HepG2 (cell line): ENCODE data around the gene HSD17B2. TPM values are rescaled to one million over a fixed set of nuclear protein-coding genes. Genes with fewer than 3 reads are reported as not detected.

Experiments used
- ATAC-seq: fragments of 200-7000 bp; cut with Tn5 transposase; 3 replicates; pipeline ENCODE4 v1.9.1; 2020; ENCODE audit warnings: mild to moderate bottlenecking, moderate library complexity
- BruUV-seq: library from RNA; stranded (reverse); fragments of 400-500 nt; replicated peaks from 2 replicates; lab custom pipeline; 2021; lab: Mats Ljungman, UMichigan
- CTCF ChIA-PET: fragments of 300-600 bp; formaldehyde crosslinking; extraction: SDS; loops from one replicate; lab custom pipeline; 2021; ENCODE audit warnings: low total read pairs, inconsistent platforms, low intra/inter-chr PET ratio; lab: Yijun Ruan, JAX
- POLR2A ChIA-PET: fragments of 350-600 bp; sonication (Branson Sonifier 250); formaldehyde crosslinking; loops from one replicate; lab custom pipeline; 2020; ENCODE audit warnings: antibody characterized with exemption, inconsistent platforms; lab: Yijun Ruan, JAX
- DNase-seq: peaks from one replicate; pipeline ENCODE4 v3.0.0-alpha.2; 2015; ENCODE audit warnings: low spot score
- FAIRE-seq: peaks from 3 replicates; lab custom pipeline; 2011; peaks lifted over from hg19 to GRCh38; lab: Jason Lieb, UNC
- H2AFZ ChIP-seq: one replicate; pipeline ENCODE4 v1.6.1; 2011; ENCODE audit warnings: low read length, inconsistent platforms
- H3K27ac ChIP-seq: fragments of 300-600 bp; 3 replicates; pipeline ENCODE4 v1.8.0; 2011; ENCODE audit warnings: mixed run types, mild to moderate bottlenecking, mixed read lengths, low read length, inconsistent platforms; ENCODE audit not compliant: insufficient read depth; ENCODE audit errors: extremely low read length
- H3K27me3 ChIP-seq, 2 experiments: fragments of 200-600 bp in 1 of 2; 2 replicates in 1 of 2; 3 replicates in 1 of 2; pipeline versions ENCODE4 v1.6.0 to v1.8.0; 2011; ENCODE audit warnings: low read length in 2 of 2, mild to moderate bottlenecking in 2 of 2, moderate library complexity in 2 of 2, inconsistent platforms in 1 of 2; ENCODE audit not compliant: insufficient read depth in 2 of 2, control insufficient read depth in 1 of 2
- H3K36me3 ChIP-seq, 2 experiments: fragments of 200-600 bp in 1 of 2; replicated peaks in 1 of 2; 2 replicates in 1 of 2; 3 replicates in 1 of 2; pipeline versions ENCODE4 v1.5.1 to v1.8.0; 2011; ENCODE audit warnings: low read length in 2 of 2, inconsistent platforms in 1 of 2; ENCODE audit not compliant: insufficient read depth in 2 of 2, control insufficient read depth in 1 of 2
- H3K4me1 ChIP-seq: 2 replicates; pipeline ENCODE4 v1.5.1; 2012; ENCODE audit warnings: low read length, inconsistent platforms; ENCODE audit not compliant: insufficient read depth
- H3K4me2 ChIP-seq: 2 replicates; pipeline ENCODE4 v1.6.0; 2011; ENCODE audit warnings: low read depth, low read length, inconsistent platforms
- H3K4me3 ChIP-seq, 3 experiments: fragments of 200-600 bp in 1 of 3; sonication (generic), shearing (Covaris generic) in 1 of 3; replicated peaks in 1 of 3; 2 replicates each; pipeline ENCODE4 v1.5.1; 2011 to 2016; ENCODE audit warnings: low read length in 3 of 3, inconsistent platforms in 2 of 3, low read depth in 2 of 3, mild to moderate bottlenecking in 2 of 3, control low read depth in 1 of 3, mixed read lengths in 1 of 3; ENCODE audit not compliant: insufficient read depth in 1 of 3
- H3K79me2 ChIP-seq: one replicate; pipeline ENCODE4 v1.6.1; 2011; ENCODE audit warnings: low read length, inconsistent platforms; ENCODE audit not compliant: insufficient read depth
- H3K9ac ChIP-seq: 2 replicates; pipeline ENCODE4 v1.6.0; 2011; ENCODE audit warnings: mild to moderate bottlenecking, low read depth, low read length, inconsistent platforms; ENCODE audit not compliant: insufficient read depth
- H3K9me3 ChIP-seq: 2 replicates; pipeline ENCODE4 v1.5.1; 2012; ENCODE audit warnings: mild to moderate bottlenecking, low read length
- H4K20me1 ChIP-seq: 2 replicates; pipeline ENCODE4 v1.6.0; 2011; ENCODE audit warnings: inconsistent platforms, mild to moderate bottlenecking, low read length, moderate library complexity; ENCODE audit not compliant: insufficient read depth
- ATF2 ChIP-seq: sonication (generic); formaldehyde crosslinking; IDR thresholded peaks from 2 replicates; pipeline ENCODE4 v1.4.0; 2020; ENCODE audit warnings: missing genetic modification reagents
- BCLAF1 ChIP-seq: fragments of 450-650 bp; IDR thresholded peaks from 2 replicates; pipeline ENCODE4 v1.6.1; 2017; ENCODE audit warnings: mild to moderate bottlenecking
- EP300 ChIP-seq, 3 experiments: sonication (generic) in 1 of 3; formaldehyde crosslinking in 1 of 3; IDR thresholded peaks; 2 replicates each; pipeline versions ENCODE4 v1.5.1 to v1.6.1; 2011 to 2020; ENCODE audit warnings: low read depth in 2 of 3, low read length in 2 of 3, borderline replicate concordance in 1 of 3, improper control_type of control experiment in 1 of 3, mild to moderate bottlenecking in 1 of 3, missing genetic modification reagents in 1 of 3, moderate library complexity in 1 of 3
- GLMP ChIP-seq: sonication (generic); formaldehyde crosslinking; IDR thresholded peaks from 2 replicates; pipeline ENCODE4 v1.9.0; 2021; ENCODE audit warnings: missing genetic modification reagents, mild to moderate bottlenecking, borderline replicate concordance
- HMGXB3 ChIP-seq: sonication (generic); formaldehyde crosslinking; IDR thresholded peaks from 2 replicates; pipeline ENCODE4 v1.4.0; 2020; ENCODE audit warnings: missing genetic modification reagents, borderline replicate concordance
- HNRNPH1 ChIP-seq: fragments of 200-400 bp; formaldehyde crosslinking; optimal IDR thresholded peaks from 2 replicates; pipeline ENCODE3; 2017; ENCODE audit warnings: mild to moderate bottlenecking, low read depth, low read length
- KDM3A ChIP-seq: IDR thresholded peaks from 2 replicates; pipeline ENCODE4 v1.6.1; 2018; ENCODE audit warnings: low read depth, missing compliant biosample characterization
- MEF2D ChIP-seq: sonication (generic); formaldehyde crosslinking; IDR thresholded peaks from 2 replicates; pipeline ENCODE4 v1.5.1; 2020; ENCODE audit warnings: mild to moderate bottlenecking, missing genetic modification reagents
- MIER2 ChIP-seq: IDR thresholded peaks from 2 replicates; pipeline ENCODE4 v1.6.1; 2016; ENCODE audit warnings: missing biosample characterization, missing genetic modification reagents
- RARA ChIP-seq: IDR thresholded peaks from 2 replicates; pipeline ENCODE4 v1.6.1; 2016; ENCODE audit warnings: missing genetic modification reagents, missing compliant biosample characterization
- RXRA ChIP-seq: sonication (generic); formaldehyde crosslinking; IDR thresholded peaks from 2 replicates; pipeline ENCODE4 v1.5.1; 2020; ENCODE audit warnings: missing genetic modification reagents
- SRF ChIP-seq: IDR thresholded peaks from 2 replicates; pipeline ENCODE4 v1.6.1; 2011; ENCODE audit warnings: mild to moderate bottlenecking, low read depth, low read length, moderate library complexity
- SRY ChIP-seq: sonication (generic); formaldehyde crosslinking; IDR thresholded peaks from 2 replicates; pipeline ENCODE4 v1.8.0; 2022; ENCODE audit warnings: mild to moderate bottlenecking, missing genetic modification reagents
- ZFP36L2 ChIP-seq: sonication (generic); formaldehyde crosslinking; IDR thresholded peaks from 2 replicates; pipeline ENCODE4 v1.4.0; 2020; ENCODE audit warnings: missing genetic modification reagents
- ZNF33B ChIP-seq: sonication (generic); formaldehyde crosslinking; IDR thresholded peaks from 2 replicates; pipeline ENCODE4 v1.5.1; 2020; ENCODE audit warnings: mild to moderate bottlenecking, missing genetic modification reagents
- ZNF709 ChIP-seq: sonication (generic); formaldehyde crosslinking; IDR thresholded peaks from 2 replicates; pipeline ENCODE4 v1.5.0; 2020; ENCODE audit warnings: mild to moderate bottlenecking, missing genetic modification reagents
- ZNF776 ChIP-seq: sonication (generic); formaldehyde crosslinking; IDR thresholded peaks from 2 replicates; pipeline ENCODE4 v1.4.0; 2020; ENCODE audit warnings: mild to moderate bottlenecking, missing genetic modification reagents
- WGBS: methylation state at CpG from one replicate; pipeline ENCODE4 v1.1.6; 2017; ENCODE audit warnings: low lambda C conversion rate; 5-methylcytosine and 5-hydroxymethylcytosine counted together
- in situ Hi-C: cut with HindIII; loops from 2 replicates; pipeline ENCODE4 v1.10.0; 2017; ENCODE audit warnings: low pct_unique_long_range_greater_than_20kb; ENCODE audit not compliant: extremely low pct_ligation_motif_present
- intact Hi-C: fragments of 100-400 bp; cut with micrococcal nuclease; formaldehyde crosslinking; loops from one replicate; pipeline ENCODE4 v1.10.0; 2022; ENCODE audit not compliant: unreplicated experiment
- polyA plus RNA-seq, 8 experiments: library from polyadenylated mRNA; depleted of rRNA in 3 of 8; stranded (reverse) in 7 of 8; unstranded in 1 of 8; fragments of >200 nt; fragmentation: Illumina TruSeq in 4 of 8; extraction: Trizol in 4 of 8; gene quantifications; 2 replicates each; pipeline versions ENCODE4 v1.2.1 to v1.2.3, GENCODE V29; 2011 to 2016; ENCODE audit warnings: low read depth in 4 of 8, missing spikeins in 1 of 8, mixed read lengths in 1 of 8; ENCODE audit not compliant: insufficient read depth in 1 of 8
- total RNA-seq, 5 experiments: library from RNA; depleted of rRNA; stranded (reverse); fragments of >200 nt; fragmentation: Illumina TruSeq; extraction: Trizol; gene quantifications; 2 replicates each; pipeline ENCODE4 v1.2.3, GENCODE V29; 2016; ENCODE audit warnings: low read depth in 1 of 5

HSD17B2 gene
- total and polyA plus RNA-seq, 2 of the 13 experiments (the other 11 are each of a cell fraction or from before 2014, with no cell fraction given), result 26.3 to 69.3 TPM

GRCh38 chr16:82091241-82091640, 56.2 kb downstream of the HSD17B2 start:
- intact Hi-C loops (no loop called here), in situ Hi-C loops (no loop called here)
- FAIRE-seq (no peak), ATAC-seq (no peak), DNase-seq (no peak)
- Histone ChIP-seq H2AFZ (no peak overlapping the region), H3K4me1 (no peaks in the 10 kb centered on the region), H3K4me3 (no peak overlapping the region), H3K9ac (no peak overlapping the region), H3K9me3 (no peaks in the 10 kb centered on the region), H3K79me2 (no peaks in the 10 kb centered on the region), H3K27me3 (no peaks in the 10 kb centered on the region), H4K20me1 (no peaks in the 10 kb centered on the region), H3K4me2 (no peak overlapping the region), H3K27ac (no peak overlapping the region), H3K36me3 (peaks cover 18 to 53% of the 10 kb centered on the region in 2 experiments)
- CTCF ChIA-PET, result no interaction called here
- POLR2A ChIA-PET, result no interaction called here
- no TSS peak for BruUV-seq
- WGBS, result 97% methylated on average over 1 of the region's 1 CpG
- TF ChIP-seq ZNF776 (no peak), BCLAF1 (no peak), ATF2 (CRISPR knock-in tag) (no peak), GLMP (CRISPR knock-in tag) (no peak), MEF2D (CRISPR knock-in tag) (no peak), HMGXB3 (CRISPR knock-in tag) (no peak), HNRNPH1 (no peak), SRF (no peak), ZFP36L2 (no peak), EP300 (IDR thresholded peaks at IDR 0.05; ENCODE audit: low read depth in 2 of 2, low read length in 2 of 2) (no peak), EP300 (CRISPR knock-in tag; IDR thresholded peaks at IDR 0.05; ENCODE audit: borderline replicate concordance) (no peak), SRY (CRISPR knock-in tag) (no peak), ZNF33B (CRISPR knock-in tag) (no peak), RXRA (no peak), ZNF709 (CRISPR knock-in tag) (no peak), MIER2 (CRISPR knock-in tag) (no peak), RARA (CRISPR knock-in tag) (no peak), KDM3A (CRISPR knock-in tag) (no peak)
